Measurements from ENCODE around the gene KCNQ1.

Gene KCNQ1

GRCh38 chr11:2529636-2530035 lies 84.8 kb downstream of the KCNQ1 start:
- Histone ChIP-seq H3K9ac (ENCODE audit: low read length) (no peak overlapping the region), H3K36me3 (ENCODE audit: control insufficient read depth in 1 of 2, insufficient read depth in 2 of 2, low read depth in 1 of 2, low read length in 2 of 2) (no peaks in the 10 kb centered on the region), H3K27me3 (ENCODE audit: control insufficient read depth in 1 of 2, insufficient read depth in 1 of 2, low read length in 2 of 2) (peaks cover 27 to 70% of the 10 kb centered on the region in 2 experiments), H2AFZ (ENCODE audit: low read depth, low read length) (no peak overlapping the region), H3K79me1 (replicated peaks; ENCODE audit: low read length, poor library complexity, severe bottlenecking) (no peaks in the 10 kb centered on the region), H2BK15ac (ENCODE audit: low read depth, poor library complexity, severe bottlenecking) (no peak overlapping the region), H4K8ac (ENCODE audit: low read length) (no peak overlapping the region), H3K14ac (ENCODE audit: low read length in 2 of 2) (no peak overlapping the region), H3K4me2 (ENCODE audit: low read length, poor library complexity, severe bottlenecking) (no peak overlapping the region), H3K18ac (ENCODE audit: low read depth in 1 of 2, low read length in 2 of 2) (no peak overlapping the region), H3K27ac (ENCODE audit: low read length, poor library complexity, severe bottlenecking) (no peak overlapping the region), H3K23ac (ENCODE audit: low read length in 2 of 2) (no peak overlapping the region), H2BK5ac (ENCODE audit: low read depth, low read length, poor library complexity, severe bottlenecking) (no peak overlapping the region), H2BK12ac (ENCODE audit: low read length in 2 of 2) (no peak overlapping the region), H2AK5ac (ENCODE audit: low read length, severe bottlenecking) (no peak overlapping the region), H3K4me3 (ENCODE audit: insufficient read depth in 1 of 2, low read depth in 1 of 2, low read length in 2 of 2) (no peak overlapping the region), H3K4ac (ENCODE audit: low read depth in 1 of 2, low read length in 2 of 2) (no peak overlapping the region), H3K9me3 (ENCODE audit: control insufficient read depth, low read length) (no peaks in the 10 kb centered on the region), H3K4me1 (ENCODE audit: control insufficient read depth, insufficient read depth, low read depth, low read length) (peaks cover 20% of the 10 kb centered on the region), H2BK120ac (ENCODE audit: low read depth, low read length) (no peak overlapping the region), H4K91ac (ENCODE audit: low read length) (no peak overlapping the region)
- WGBS, result 85% methylated on average over 14 of the region's 14 CpGs
- DNase-seq, result no peak

GRCh38 chr11:2530131-2530854 lies 85.5 kb downstream of the KCNQ1 start:
- 88% methylated on average over 17 of the region's 17 CpGs for WGBS

GRCh38 chr11:2530855-2531200 lies 86.0 kb downstream of the KCNQ1 start:
- Histone ChIP-seq H2BK15ac (ENCODE audit: low read depth, poor library complexity, severe bottlenecking) (no peak overlapping the region), H3K4me2 (ENCODE audit: low read length, poor library complexity, severe bottlenecking) (no peak overlapping the region), H3K23ac (ENCODE audit: low read length in 2 of 2) (no peak overlapping the region), H3K14ac (ENCODE audit: low read length in 2 of 2) (no peak overlapping the region), H3K9me3 (ENCODE audit: control insufficient read depth, low read length) (no peaks in the 10 kb centered on the region), H2BK12ac (ENCODE audit: low read length in 2 of 2) (no peak overlapping the region), H4K91ac (ENCODE audit: low read length) (peak overlapping the region; percentile 52), H3K27me3 (ENCODE audit: control insufficient read depth in 1 of 2, insufficient read depth in 1 of 2, low read length in 2 of 2) (peaks cover 27 to 67% of the 10 kb centered on the region in 2 experiments), H3K4me3 (ENCODE audit: insufficient read depth in 1 of 2, low read depth in 1 of 2, low read length in 2 of 2) (no peak overlapping the region), H2AFZ (ENCODE audit: low read depth, low read length) (no peak overlapping the region), H3K27ac (ENCODE audit: low read length, poor library complexity, severe bottlenecking) (no peak overlapping the region), H3K18ac (ENCODE audit: low read depth in 1 of 2, low read length in 2 of 2) (no peak overlapping the region), H3K79me1 (replicated peaks; ENCODE audit: low read length, poor library complexity, severe bottlenecking) (no peaks in the 10 kb centered on the region), H2BK5ac (ENCODE audit: low read depth, low read length, poor library complexity, severe bottlenecking) (no peak overlapping the region), H3K36me3 (ENCODE audit: control insufficient read depth in 1 of 2, insufficient read depth in 2 of 2, low read depth in 1 of 2, low read length in 2 of 2) (no peaks in the 10 kb centered on the region), H3K4me1 (ENCODE audit: control insufficient read depth, insufficient read depth, low read depth, low read length) (peaks cover 26% of the 10 kb centered on the region), H3K4ac (ENCODE audit: low read depth in 1 of 2, low read length in 2 of 2) (no peak overlapping the region), H2BK120ac (ENCODE audit: low read depth, low read length) (no peak overlapping the region), H4K8ac (ENCODE audit: low read length) (no peak overlapping the region), H2AK5ac (ENCODE audit: low read length, severe bottlenecking) (no peak overlapping the region), H3K9ac (ENCODE audit: low read length) (no peak overlapping the region)
- DNase-seq, result no peak
- WGBS, result 73% methylated on average over 10 of the region's 10 CpGs

More at GRCh38 chr11:2530131-2530854, 85.5 kb downstream of the KCNQ1 start:
- Histone ChIP-seq H2BK120ac (ENCODE audit: low read depth, low read length) (no peak overlapping the region), H3K23ac (ENCODE audit: low read length in 2 of 2) (no peak overlapping the region), H3K4me2 (ENCODE audit: low read length, poor library complexity, severe bottlenecking) (no peak overlapping the region), H3K4me3 (ENCODE audit: insufficient read depth in 1 of 2, low read depth in 1 of 2, low read length in 2 of 2) (no peak overlapping the region), H3K18ac (ENCODE audit: low read depth in 1 of 2, low read length in 2 of 2) (no peak overlapping the region), H2BK15ac (ENCODE audit: low read depth, poor library complexity, severe bottlenecking) (no peak overlapping the region), H3K9ac (ENCODE audit: low read length) (no peak overlapping the region), H3K36me3 (ENCODE audit: control insufficient read depth in 1 of 2, insufficient read depth in 2 of 2, low read depth in 1 of 2, low read length in 2 of 2) (no peaks in the 10 kb centered on the region), H3K9me3 (ENCODE audit: control insufficient read depth, low read length) (no peaks in the 10 kb centered on the region), H3K4ac (ENCODE audit: low read depth in 1 of 2, low read length in 2 of 2) (no peak overlapping the region), H3K4me1 (ENCODE audit: control insufficient read depth, insufficient read depth, low read depth, low read length) (peaks cover 24% of the 10 kb centered on the region), H4K91ac (ENCODE audit: low read length) (peak overlapping the region; percentile 52), H2BK5ac (ENCODE audit: low read depth, low read length, poor library complexity, severe bottlenecking) (no peak overlapping the region), H2AK5ac (ENCODE audit: low read length, severe bottlenecking) (no peak overlapping the region), H3K27ac (ENCODE audit: low read length, poor library complexity, severe bottlenecking) (no peak overlapping the region), H3K79me1 (replicated peaks; ENCODE audit: low read length, poor library complexity, severe bottlenecking) (no peaks in the 10 kb centered on the region), H3K14ac (ENCODE audit: low read length in 2 of 2) (no peak overlapping the region), H2AFZ (ENCODE audit: low read depth, low read length) (no peak overlapping the region), H4K8ac (ENCODE audit: low read length) (no peak overlapping the region), H3K27me3 (ENCODE audit: control insufficient read depth in 1 of 2, insufficient read depth in 1 of 2, low read length in 2 of 2) (peaks cover 27 to 69% of the 10 kb centered on the region in 2 experiments), H2BK12ac (ENCODE audit: low read length in 2 of 2) (no peak overlapping the region)
- DNase-seq, result no peak

- no peaks in the 10 kb centered on the region for H3K9me3 ChIP-seq (ENCODE audit: control insufficient read depth, low read length)
- H2BK5ac ChIP-seq (ENCODE audit: low read depth, low read length, poor library complexity, severe bottlenecking), result no peak overlapping the region
- H3K4me1 ChIP-seq (ENCODE audit: control insufficient read depth, insufficient read depth, low read depth, low read length), result peaks cover 30% of the 10 kb centered on the region
- H3K18ac ChIP-seq (ENCODE audit: low read depth in 1 of 2, low read length in 2 of 2), result no peak overlapping the region
- no peak overlapping the region for H3K9ac ChIP-seq (ENCODE audit: low read length)
- H3K27me3 ChIP-seq (ENCODE audit: control insufficient read depth in 1 of 2, insufficient read depth in 1 of 2, low read length in 2 of 2), result peaks cover 27 to 68% of the 10 kb centered on the region in 2 experiments
- H3K79me1 ChIP-seq (replicated peaks; ENCODE audit: low read length, poor library complexity, severe bottlenecking), result no peaks in the 10 kb centered on the region
- H2AK5ac ChIP-seq (ENCODE audit: low read length, severe bottlenecking), result no peak overlapping the region
- H2BK15ac ChIP-seq (ENCODE audit: low read depth, poor library complexity, severe bottlenecking), result no peak overlapping the region
- H4K8ac ChIP-seq (ENCODE audit: low read length), result no peak overlapping the region
- H3K23ac ChIP-seq (ENCODE audit: low read length in 2 of 2), result no peak overlapping the region
- WGBS, result 44% methylated on average over 14 of the region's 14 CpGs
- H3K4ac ChIP-seq (ENCODE audit: low read depth in 1 of 2, low read length in 2 of 2), result no peak overlapping the region
- no peak overlapping the region for H3K27ac ChIP-seq (ENCODE audit: low read length, poor library complexity, severe bottlenecking)
- H2BK120ac ChIP-seq (ENCODE audit: low read depth, low read length), result no peak overlapping the region
- H4K91ac ChIP-seq (ENCODE audit: low read length), result peak overlapping the region; percentile 29
- H3K4me3 ChIP-seq (ENCODE audit: insufficient read depth in 1 of 2, low read depth in 1 of 2, low read length in 2 of 2), result no peak overlapping the region
- no peak overlapping the region for H3K4me2 ChIP-seq (ENCODE audit: low read length, poor library complexity, severe bottlenecking)
- no peak overlapping the region for H2BK12ac ChIP-seq (ENCODE audit: low read length in 2 of 2)
- no peaks in the 10 kb centered on the region for H3K36me3 ChIP-seq (ENCODE audit: control insufficient read depth in 1 of 2, insufficient read depth in 2 of 2, low read depth in 1 of 2, low read length in 2 of 2)
- H3K14ac ChIP-seq (ENCODE audit: low read length in 2 of 2), result no peak overlapping the region
- DNase-seq, result peak; percentile 58
- H2AFZ ChIP-seq (ENCODE audit: low read depth, low read length), result no peak overlapping the region
Measured at GRCh38 chr11:2531277-2531986, 86.6 kb downstream of the KCNQ1 start.

All from mesenchymal stem cell (in vitro differentiated cells and primary cell).